Activated CD4-positive, alpha-beta T cell treated with anti-CD3 and anti-CD28 coated beads, Interleukin-2, Interleukin-6, amounts not matched to agents 100 ng/mL and 50 ng/mL, durations not matched to agents 16 hours and 8 hours (primary cell): ENCODE measurements around the gene MAS1L.

Source experiments
- DNase-seq: peaks from one replicate; pipeline ENCODE4 v3.0.0-alpha.2; 2020

Gene MAS1L, protein sequence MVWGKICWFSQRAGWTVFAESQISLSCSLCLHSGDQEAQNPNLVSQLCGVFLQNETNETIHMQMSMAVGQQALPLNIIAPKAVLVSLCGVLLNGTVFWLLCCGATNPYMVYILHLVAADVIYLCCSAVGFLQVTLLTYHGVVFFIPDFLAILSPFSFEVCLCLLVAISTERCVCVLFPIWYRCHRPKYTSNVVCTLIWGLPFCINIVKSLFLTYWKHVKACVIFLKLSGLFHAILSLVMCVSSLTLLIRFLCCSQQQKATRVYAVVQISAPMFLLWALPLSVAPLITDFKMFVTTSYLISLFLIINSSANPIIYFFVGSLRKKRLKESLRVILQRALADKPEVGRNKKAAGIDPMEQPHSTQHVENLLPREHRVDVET

GRCh38 chr6:29487660-29488059 is at the start of gene MAS1L:
MAS1L (minus strand) TSS chr6:29487956; CDS start chr6:29487902, 54 bp downstream.
- no peak for DNase-seq

DNA sequence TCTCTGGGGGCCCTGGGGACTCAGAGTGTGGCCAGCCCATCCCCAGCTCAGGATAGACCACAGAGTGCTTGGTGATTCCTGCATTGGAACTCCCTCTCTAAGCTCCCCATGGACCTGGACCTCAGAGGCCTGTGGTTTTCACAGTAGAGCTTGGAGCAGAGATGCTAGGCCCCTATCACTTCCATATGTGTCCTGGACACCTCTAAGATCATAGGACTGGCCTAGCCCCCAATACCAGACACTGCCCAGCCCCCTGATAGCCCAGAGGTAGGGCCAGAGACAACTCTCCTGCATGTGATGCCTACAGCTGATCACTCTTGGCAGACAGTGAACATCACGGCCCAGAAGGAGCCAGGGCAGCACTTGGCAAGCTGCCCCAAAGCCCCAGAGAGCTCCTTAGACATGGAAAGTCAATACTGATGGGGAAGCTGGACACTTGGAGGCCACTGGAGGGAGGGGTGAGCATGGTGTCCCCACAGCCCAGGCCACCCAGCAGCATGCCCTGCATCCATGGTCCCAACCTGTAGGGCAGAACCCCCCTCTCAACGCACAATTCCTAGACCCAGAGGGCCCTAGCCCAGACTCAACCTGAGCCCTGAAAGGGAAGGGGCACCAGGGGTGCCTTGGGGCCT is 44.7 kb upstream of the MAS1L start:
- no peak for DNase-seq

DNA sequence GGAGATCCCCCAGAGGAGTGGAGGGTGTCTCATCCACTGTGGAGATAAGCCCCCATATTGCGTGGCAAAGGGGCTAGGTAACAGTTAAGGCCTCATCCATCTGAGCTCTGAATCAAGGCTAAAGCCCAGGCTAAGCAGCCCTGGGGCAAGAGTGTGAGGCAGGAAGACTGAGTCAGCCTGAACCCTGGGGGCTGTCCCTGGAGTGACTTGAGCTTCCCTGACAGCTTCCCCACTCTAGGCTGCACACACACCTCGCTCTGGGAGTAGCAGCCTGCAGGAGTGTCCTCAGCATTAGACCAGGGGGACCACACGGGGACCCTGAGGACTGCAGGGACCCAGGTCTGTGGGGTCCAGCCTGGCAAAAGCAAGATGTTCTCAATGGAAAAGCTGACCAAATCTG is 43.9 kb upstream of the MAS1L start:
- DNase-seq, result peak; percentile 32

DNA sequence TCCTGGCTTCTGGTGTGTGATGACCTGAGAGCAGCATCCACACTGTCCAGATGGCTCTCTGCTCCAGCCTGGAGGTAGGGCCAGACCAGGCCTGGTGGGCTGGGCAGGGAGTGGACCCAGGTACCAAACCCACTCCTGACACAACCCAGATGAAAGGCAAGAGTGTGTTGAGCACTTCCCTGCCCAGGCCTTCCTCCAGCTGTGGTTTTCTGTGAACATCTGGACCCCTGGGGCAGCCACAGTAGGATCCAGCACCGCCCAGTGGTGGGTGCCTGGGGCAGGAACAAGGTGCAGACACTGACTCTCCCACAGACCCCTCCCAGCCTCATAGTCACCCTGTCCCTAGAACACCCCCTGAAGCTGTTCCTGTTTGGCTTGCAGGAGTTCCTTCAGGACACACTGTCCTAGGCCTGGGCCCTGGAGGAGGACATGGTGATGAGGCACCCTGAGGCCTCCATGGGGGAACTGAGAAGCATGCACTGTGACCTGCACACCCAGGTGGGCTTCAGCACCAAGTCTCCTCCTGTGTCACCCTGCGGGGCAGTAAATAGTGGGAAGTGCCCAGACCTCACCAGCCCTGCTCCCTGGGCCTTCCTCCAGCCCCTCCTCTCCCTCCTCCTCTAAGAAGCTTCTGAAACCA is 43.0 kb upstream of the MAS1L start:
- DNase-seq, result no peak

DNA sequence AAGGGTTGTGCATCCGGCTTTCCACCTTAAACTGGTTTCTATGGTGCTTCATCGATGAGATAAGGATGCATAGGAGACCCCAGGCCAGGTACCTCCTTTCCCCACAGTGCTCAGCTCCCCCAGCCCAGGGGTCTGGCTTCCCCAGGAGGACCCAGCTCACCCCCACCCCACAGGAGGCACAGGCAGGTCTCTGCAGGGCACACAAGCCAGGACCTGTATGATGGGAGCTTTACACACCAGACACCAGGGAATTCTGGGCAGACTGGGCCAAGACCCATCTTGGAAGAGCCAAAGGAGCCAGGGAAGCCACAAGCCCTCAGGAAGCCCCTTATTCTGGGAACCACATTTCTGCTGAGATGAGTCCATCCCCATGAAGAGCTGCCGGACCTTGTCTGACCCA is 42.2 kb upstream of the MAS1L start:
- DNase-seq, result no peak

- DNase-seq, result no peak
Measured at GRCh38 chr6:29528988-29529560, 41.3 kb upstream of the MAS1L start.

DNA sequence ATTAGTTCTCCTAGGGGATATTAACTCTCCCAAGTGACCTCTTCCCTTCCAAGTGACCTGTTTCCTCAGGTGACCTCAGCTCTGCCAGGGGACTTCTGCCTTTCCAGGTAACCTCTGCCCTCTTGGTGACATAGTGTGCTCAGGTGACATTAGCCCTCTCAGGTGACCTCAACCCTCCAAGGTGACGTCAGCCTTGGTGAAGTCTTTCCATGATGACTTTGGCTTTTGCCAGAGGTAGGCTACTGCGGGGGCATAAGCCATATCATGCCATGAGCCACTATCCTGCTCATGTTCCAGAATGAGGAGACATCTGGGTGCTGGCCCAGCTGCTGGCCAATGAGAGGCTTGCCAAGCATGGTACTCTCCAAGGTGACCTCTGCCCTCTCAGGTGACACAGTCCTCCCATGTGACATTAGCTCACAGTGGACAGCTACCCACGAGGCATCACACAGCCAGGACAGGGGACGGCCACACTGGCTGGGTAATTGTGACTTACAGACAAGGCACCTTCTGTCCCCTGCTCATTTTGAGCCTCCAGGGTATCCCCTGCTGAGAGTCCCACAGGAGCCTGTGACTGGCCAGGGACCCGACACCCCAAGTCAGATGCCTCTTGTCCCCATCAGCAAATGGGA is 40.7 kb upstream of the MAS1L start:
- no peak for DNase-seq

GRCh38 chr6:29527564-29527963 is 39.8 kb upstream of the MAS1L start:
- DNase-seq, result no peak

DNA sequence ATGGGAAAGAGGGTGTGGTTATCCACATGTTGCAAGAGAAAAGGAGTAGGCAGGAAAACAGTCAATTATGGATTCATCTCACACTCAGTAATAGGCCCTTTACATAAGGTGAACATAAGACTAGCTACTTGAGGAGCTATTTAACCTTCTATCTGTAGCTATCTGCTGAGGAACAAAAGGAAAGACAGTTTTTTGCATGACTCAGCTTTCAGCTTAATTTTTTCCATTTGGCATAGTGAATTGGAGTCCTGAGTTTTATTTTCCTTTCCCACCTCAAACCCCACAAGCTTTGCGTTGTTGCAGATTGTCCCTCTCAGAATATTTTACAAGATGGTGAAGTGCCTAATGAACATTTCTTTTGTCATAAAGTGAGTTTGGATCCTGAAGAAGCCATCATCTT is 39.4 kb upstream of the MAS1L start:
- DNase-seq, result no peak

- no peak for DNase-seq
Measured at GRCh38 chr6:29525311-29525639, 37.5 kb upstream of the MAS1L start.

GRCh38 chr6:29524444-29525310 is 36.9 kb upstream of the MAS1L start:
- DNase-seq, result no peak

DNA sequence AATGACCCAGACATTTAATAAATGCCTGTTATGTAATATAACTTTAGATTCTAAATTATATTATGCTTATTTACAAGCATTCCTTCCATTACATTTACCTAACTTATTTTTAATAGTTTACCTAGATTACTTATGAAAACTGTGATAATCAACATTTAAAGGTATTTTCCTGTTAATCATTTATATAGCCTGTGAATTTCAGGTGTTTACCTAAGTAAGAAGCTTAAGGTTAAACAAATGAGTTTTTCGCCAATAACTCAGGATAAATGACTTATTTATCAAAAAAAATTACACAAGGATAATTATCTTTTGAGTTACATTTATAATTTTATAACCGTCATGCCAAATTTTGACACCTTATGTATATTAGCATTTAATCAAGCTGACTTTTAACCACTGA is 36.3 kb upstream of the MAS1L start:
- no peak for DNase-seq

DNA sequence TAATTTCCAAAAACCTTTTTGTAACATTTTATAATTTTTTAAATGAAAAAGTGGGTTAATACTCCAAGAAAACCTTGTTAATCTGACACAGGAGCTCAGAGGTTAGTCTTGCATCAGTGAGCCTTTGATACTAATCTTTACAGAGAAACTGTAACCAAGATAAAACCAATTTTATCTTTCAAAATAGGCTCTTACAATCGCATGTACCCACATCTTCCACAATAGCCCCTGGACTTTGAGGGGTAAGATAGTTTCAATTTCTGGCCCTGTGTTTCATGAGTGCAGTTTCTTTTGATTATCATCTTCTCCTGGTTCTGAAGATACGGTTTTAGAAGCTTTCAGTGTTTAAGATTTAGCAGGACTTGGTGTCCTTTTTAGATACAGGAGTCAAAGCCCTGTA is 34.5 kb upstream of the MAS1L start:
- no peak for DNase-seq

DNA sequence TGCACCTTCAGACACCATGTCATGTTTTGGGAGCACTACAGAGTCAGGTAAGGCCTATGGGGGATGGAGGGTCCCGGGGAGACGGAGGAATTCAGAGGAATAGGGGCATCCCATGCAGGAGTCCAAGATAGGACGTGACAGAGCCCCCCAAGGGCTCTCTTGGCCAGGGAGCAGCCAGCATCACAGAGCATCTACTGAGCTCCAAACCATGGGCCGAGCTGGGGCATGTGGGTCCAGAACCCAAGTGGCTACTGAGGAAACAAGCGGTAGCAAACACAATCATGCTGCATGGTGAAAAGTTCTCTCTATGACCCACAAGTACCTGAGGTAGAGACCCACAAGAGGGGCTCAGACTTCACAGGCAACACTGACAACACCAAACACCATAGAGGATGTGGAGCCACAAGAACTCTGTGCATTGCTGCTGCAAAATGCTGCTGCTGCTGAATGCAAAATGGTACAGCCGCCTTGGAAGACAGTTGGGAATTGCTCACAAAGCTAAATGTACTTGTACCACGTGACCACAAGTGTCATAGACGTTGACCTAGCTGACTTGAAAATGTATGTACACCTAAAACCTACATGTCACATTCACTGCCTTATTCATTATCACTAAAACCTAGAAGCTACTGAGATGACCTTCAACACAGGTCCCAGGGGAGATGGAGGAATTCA is 33.4 kb upstream of the MAS1L start:
- DNase-seq, result no peak

GRCh38 chr6:29520232-29520631 is 32.5 kb upstream of the MAS1L start:
- no peak for DNase-seq

DNA sequence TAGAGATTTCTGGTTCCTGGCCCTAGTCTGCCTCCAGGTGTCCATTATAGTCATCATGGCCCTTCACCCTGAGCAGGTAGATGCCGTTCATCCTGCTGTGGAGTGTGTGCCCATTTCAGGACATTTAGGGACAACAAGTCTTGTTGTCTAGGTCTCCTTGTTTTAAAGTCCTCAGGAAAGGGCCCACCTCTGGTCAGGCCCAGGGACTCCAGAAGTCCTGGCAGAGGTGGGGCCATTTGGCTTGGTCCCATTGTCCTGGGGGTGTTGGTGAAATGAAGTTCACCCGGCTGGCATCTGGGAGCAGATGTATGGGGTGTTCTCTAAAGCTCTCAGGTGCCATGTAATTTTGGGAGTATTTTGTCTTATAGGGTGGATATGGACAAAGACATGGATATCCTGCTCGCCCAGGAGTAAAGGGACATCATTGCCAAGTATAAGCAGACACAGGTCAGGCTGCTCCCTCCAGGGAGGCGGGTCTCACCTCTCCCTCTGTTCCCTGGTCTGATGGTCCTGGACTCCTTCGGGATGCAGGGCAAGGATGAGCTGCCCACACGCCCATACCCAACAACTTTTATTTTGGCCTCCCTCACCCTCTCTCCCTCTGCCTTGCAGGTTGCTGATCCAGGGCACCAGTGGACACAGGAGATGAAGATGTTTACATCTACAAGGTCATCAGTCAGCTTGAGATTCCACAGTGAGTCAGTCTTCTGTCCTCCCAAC is 31.7 kb upstream of the MAS1L start:
- no peak for DNase-seq

DNA sequence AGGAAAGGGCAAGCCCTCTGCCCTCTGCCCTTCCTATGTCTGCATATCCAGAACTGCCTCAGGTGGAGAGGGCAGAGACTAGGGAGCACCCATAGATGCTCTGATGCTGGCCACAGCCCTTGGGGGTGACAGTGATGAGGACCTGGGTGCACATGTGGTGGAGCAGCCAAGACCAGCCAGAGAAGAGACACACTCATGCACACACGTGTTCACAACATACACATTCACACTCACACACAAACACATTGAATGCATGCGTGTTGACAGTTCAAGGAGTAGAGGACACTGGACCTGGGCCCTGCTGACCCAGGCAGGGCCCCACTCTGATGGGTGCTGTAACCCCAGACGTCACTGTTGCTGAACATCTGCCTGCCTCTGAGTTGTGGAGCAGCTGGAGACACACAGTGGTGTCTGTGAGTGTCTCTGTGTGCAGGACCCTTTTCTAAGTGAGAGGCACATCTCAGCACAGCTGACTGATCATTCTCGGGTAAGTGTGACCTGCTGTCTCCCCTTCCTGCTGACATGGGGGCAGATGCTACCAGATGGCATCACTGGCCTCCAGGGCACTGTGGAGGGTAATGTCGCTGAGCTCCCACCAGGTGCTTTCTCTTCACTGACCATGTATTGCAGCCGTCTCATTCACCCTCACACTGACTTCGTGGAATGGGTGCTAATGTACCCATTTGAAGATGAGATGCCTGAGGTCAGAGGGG is 30.1 kb upstream of the MAS1L start:
- DNase-seq, result no peak

DNA sequence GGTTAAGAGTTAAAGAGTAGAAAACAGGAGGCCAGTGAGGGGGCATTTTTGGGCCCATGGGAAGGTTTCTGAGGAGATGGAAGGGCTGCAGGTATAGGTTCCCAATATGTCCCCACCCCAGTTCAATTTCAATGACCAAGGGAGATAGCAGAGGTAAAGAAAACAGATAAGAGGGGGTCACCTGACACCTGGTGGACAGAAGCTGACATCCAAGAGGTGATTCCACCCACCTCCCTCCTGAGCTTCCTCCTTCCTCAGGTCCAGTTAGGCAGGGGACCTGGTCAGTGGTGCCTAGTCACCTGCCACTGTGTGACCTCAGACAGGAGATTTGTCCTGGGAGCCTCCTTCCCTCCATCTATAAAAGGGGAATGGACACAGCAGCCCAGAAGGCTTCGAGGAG is 29.5 kb upstream of the MAS1L start:
- no peak for DNase-seq

GRCh38 chr6:29516108-29516507 is 28.4 kb upstream of the MAS1L start:
- DNase-seq, result peak; percentile 74

- DNase-seq, result no peak
Measured at GRCh38 chr6:29510746-29511300, 23.1 kb upstream of the MAS1L start.
